Mucosa of rectum (tissue), 2 donors: ENCODE measurements around the gene LHB.
"Not testable (repeated sequence)": the region's sequence is repeated elsewhere in the genome, so short reads cannot be mapped to it uniquely, and the experiment has no call there.

ENCODE experiments used
- H3K27ac ChIP-seq, 2 donors: one replicate each; pipeline ENCODE4 v1.7.0; 2013; ENCODE audit warnings: inconsistent platforms in 2 of 2, low read depth in 2 of 2, low read length in 2 of 2
- H3K27me3 ChIP-seq, 2 donors: one replicate each; pipeline ENCODE4 v1.7.0; 2013; ENCODE audit warnings: low read length in 2 of 2; ENCODE audit not compliant: control insufficient read depth in 2 of 2, insufficient read depth in 2 of 2
- H3K36me3 ChIP-seq, 2 donors: one replicate each; pipeline ENCODE4 v1.7.0; 2013; ENCODE audit warnings: low read length in 2 of 2; ENCODE audit not compliant: control insufficient read depth in 2 of 2, insufficient read depth in 2 of 2
- H3K4me1 ChIP-seq, 2 donors: one replicate each; pipeline ENCODE4 v1.7.0; 2013; ENCODE audit warnings: low read length in 2 of 2, mild to moderate bottlenecking in 1 of 2; ENCODE audit not compliant: control insufficient read depth in 2 of 2, insufficient read depth in 2 of 2
- H3K4me3 ChIP-seq, 2 donors: one replicate each; pipeline ENCODE4 v1.7.0; 2013; ENCODE audit warnings: low read length in 2 of 2
- H3K9ac ChIP-seq, 2 donors: one replicate each; pipeline ENCODE4 v1.7.0; 2013; ENCODE audit warnings: low read length in 2 of 2, low read depth in 1 of 2, mild to moderate bottlenecking in 1 of 2
- H3K9me3 ChIP-seq, 2 donors: one replicate each; pipeline ENCODE4 v1.7.0; 2013; ENCODE audit warnings: low read length in 2 of 2; ENCODE audit not compliant: control insufficient read depth in 2 of 2
- donor health status: healthy.
- donor health status: Normal muscosa, but diverticular disease.

The LHB gene

GRCh38 chr19:49056902-49057596 lies 40.2 kb upstream of the LHB start:
- H3K9ac ChIP-seq = peak overlapping the region in 1 of 2 donors; percentile 19
- H3K27me3 ChIP-seq = peaks cover 18 to 24% of the 10 kb centered on the region in 2 donors
- not testable (repeated sequence) for H3K9me3 ChIP-seq, H3K27ac ChIP-seq, H3K36me3 ChIP-seq
- H3K4me1 ChIP-seq = peaks cover 11 to 20% of the 10 kb centered on the region in 2 donors
- H3K4me3 ChIP-seq = peak overlapping the region; percentile 59 to 65

DNA sequence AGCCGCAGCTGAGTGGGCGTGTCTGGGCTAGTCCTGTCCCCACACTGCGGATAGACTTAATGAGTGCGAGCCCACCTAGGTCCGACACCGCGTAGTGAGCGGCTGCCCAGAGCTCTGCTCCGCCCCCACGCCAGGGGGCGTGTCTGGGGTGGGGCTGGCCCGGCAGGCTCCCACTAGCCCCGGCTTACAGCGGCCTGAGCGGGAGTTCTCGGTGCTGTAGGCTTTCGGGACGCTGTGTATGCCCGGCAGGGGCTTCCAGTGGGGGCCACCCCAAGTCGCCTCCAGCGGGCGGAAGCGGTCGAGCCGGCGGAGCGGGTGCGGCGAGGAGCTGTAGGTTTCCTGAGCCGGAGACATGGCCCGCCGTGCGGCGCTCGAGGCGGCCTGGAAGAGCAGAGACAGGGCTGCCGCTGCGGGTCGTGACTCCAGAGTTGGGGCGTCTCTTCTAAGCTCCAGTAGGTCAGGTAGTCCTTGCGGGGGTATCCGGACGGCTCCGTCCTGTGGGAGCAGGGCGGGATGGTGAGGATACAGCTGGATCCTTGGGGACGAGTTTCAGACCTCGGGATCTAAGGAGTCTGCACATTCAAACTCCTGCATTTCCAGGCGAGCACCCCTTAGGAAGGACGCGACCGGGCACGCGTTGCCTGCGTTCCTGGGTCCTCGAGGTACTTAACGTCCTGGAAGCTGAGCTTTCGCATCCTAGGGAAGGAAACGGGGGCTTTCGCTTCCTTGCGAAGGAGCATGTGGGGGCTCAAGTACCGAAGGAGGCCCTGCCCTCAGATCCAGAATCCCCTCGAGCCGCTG lies 39.4 kb upstream of the LHB start:
- H3K27ac ChIP-seq = no peak overlapping the region
- peaks cover 18 to 24% of the 10 kb centered on the region in 2 donors for H3K27me3 ChIP-seq
- H3K4me3 ChIP-seq = peak overlapping the region; percentile 59 to 65

GRCh38 chr19:49050376-49051033 lies 33.6 kb upstream of the LHB start:
- H3K27me3 ChIP-seq, H3K36me3 ChIP-seq, H3K4me1 ChIP-seq, H3K27ac ChIP-seq, H3K9me3 ChIP-seq, H3K9ac ChIP-seq, H3K4me3 ChIP-seq: not testable (repeated sequence)

More for the DNA sequence above, 39.4 kb upstream of the LHB start:
- Histone ChIP-seq H3K9me3 (no peaks in the 10 kb centered on the region), H3K36me3 (no peaks in the 10 kb centered on the region), H3K9ac (peak overlapping the region in 1 of 2 donors; percentile 19), H3K4me1 (peaks cover 11 to 20% of the 10 kb centered on the region in 2 donors)

DNA sequence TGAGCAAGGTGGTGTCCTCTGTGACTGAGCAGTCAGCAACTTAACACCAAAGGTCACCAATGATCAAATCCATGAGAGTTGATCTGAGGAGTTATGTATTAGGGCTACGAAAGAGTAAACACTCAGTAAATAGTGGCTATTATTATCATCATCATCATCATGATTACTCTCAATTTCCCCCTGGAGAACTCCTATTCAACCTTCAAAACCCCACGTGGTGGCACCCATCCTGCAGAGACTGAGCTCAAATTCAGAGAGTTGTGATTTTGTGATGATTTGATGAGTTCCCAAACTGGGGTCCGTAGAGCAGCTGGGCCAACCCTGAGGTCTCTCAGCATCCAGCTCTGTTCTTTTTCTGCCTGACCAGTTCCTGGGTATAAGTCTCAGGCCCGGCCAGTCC lies 32.9 kb upstream of the LHB start:
- not testable (repeated sequence) for H3K9ac ChIP-seq, H3K4me3 ChIP-seq, H3K36me3 ChIP-seq, H3K27me3 ChIP-seq, H3K4me1 ChIP-seq, H3K9me3 ChIP-seq, H3K27ac ChIP-seq

DNA sequence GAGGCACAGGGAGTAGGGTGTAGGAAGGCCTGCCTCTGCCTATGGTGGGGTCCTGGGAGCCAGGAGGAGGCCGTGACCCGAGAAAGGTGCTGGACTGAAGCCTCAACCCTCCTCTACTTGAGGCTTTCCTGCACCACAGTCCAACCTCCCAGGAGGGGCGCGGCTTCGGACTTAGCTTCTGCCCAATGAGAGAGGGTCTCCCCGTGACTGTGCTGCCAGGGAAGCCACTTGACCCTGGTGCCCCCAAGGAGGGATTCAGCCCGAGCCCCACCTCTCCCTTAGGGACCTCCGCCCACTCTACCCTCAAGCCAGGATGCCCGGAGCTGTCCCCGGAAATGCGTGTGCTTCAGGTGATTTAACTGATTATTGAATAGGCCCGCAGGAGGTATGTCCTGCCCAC lies 32.1 kb upstream of the LHB start, which contains the start of gene CGB8:
TSS of gene CGB8 (minus strand) at position 101 of the 400 bp plus-strand sequence. CDS start 372 bp downstream, outside the sequence.
- H3K9me3 ChIP-seq, H3K27ac ChIP-seq, H3K4me1 ChIP-seq, H3K36me3 ChIP-seq, H3K4me3 ChIP-seq, H3K9ac ChIP-seq, H3K27me3 ChIP-seq: not testable (repeated sequence)

DNA sequence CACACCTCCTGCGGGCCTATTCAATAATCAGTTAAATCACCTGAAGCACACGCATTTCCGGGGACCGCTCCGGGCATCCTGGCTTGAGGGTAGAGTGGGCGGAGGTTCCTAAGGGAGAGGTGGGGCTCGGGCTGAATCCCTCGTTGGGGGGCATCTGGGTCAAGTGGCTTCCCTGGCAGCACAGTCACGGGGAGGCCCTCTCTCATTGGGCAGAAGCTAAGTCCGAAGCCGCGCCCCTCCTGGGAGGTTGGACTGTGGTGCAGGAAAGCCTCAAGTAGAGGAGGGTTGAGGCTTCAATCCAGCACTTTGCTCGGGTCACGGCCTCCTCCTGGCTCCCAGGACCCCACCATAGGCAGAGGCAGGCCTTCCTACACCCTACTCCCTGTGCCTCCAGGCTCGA lies 26.7 kb upstream of the LHB start, which contains the start of gene CGB5:
TSS of gene CGB5 (plus strand) at position 301 of the 400 bp plus-strand sequence. CDS start 362 bp downstream, outside the sequence.
- H3K9ac ChIP-seq, H3K36me3 ChIP-seq, H3K4me3 ChIP-seq: not testable (repeated sequence)

GRCh38 chr19:49042666-49043065 lies 25.8 kb upstream of the LHB start:
- not testable (repeated sequence) for H3K9me3 ChIP-seq, H3K9ac ChIP-seq

More for the DNA sequence above, 26.7 kb upstream of the LHB start, which contains the start of gene CGB5:
- not testable (repeated sequence) for H3K27ac ChIP-seq, H3K27me3 ChIP-seq, H3K9me3 ChIP-seq, H3K4me1 ChIP-seq

DNA sequence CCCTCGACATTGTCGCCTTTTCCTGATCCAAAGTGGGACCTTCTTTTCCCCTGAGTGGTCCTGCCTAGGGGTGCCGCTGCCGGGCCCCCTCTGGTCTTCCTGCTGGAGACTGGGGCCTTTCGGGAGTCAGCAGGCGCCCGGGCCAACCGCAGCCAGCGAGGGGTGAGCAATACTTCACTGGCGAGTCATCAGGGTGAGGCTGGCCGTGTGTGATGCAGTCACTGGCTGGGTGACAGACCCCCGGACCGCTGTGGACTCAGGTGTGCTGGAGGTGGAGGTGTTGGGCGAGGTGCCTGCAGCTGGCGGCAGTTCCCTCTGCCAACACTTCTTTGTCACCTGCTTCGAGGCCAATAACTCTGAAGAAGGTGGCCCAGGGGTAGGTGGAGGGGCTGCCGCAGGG lies 25.3 kb upstream of the LHB start:
- H3K27me3 ChIP-seq = no peaks in the 10 kb centered on the region
- no peak overlapping the region for H3K9ac ChIP-seq
- no peaks in the 10 kb centered on the region for H3K4me1 ChIP-seq
- no peak overlapping the region for H3K27ac ChIP-seq
- H3K4me3 ChIP-seq = no peak overlapping the region
- H3K9me3 ChIP-seq = no peaks in the 10 kb centered on the region
- H3K36me3 ChIP-seq = no peaks in the 10 kb centered on the region

More at GRCh38 chr19:49042666-49043065, 25.8 kb upstream of the LHB start:
- not testable (repeated sequence) for H3K4me1 ChIP-seq, H3K27me3 ChIP-seq, H3K4me3 ChIP-seq, H3K36me3 ChIP-seq, H3K27ac ChIP-seq

GRCh38 chr19:49039736-49040135 lies 22.8 kb upstream of the LHB start:
- not testable (repeated sequence) for H3K27ac ChIP-seq, H3K27me3 ChIP-seq, H3K4me3 ChIP-seq, H3K4me1 ChIP-seq, H3K9ac ChIP-seq, H3K36me3 ChIP-seq, H3K9me3 ChIP-seq
